ENCODE results near the gene SCIN. TPM values are rescaled to one million over a fixed set of nuclear protein-coding genes. Genes with fewer than 3 reads are reported as not detected.

Gene SCIN
- total RNA-seq, 1 experiment from 2014 or later: 28.3 TPM

DNA sequence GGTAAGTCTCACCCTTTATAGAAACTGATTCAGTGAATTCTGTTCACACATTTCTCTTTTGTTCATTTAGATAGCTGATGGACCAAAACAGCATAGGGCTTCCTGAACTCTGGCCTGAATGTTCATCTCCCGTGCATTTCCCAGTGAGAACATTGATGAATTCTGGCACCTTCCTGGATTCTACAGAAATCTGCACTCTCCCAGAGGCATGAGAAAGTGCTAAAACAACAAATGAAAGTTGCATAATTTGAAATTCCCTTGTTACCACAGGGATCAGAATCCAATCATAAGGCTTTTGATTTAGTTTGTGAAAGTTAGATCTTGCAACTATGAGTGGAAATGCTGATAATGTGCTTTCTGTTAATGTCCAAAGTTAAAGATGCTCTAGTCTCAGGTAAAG is 29.7 kb upstream of the SCIN start:
- Mint-ChIP-seq H3K36me3 (ENCODE audit: insufficient read depth, unreplicated experiment) (peaks cover 4% of the 10 kb centered on the region), H3K9me3 (ENCODE audit: low read depth, unreplicated experiment) (peaks cover 9% of the 10 kb centered on the region), H3K27me3 (ENCODE audit: unreplicated experiment) (no peaks in the 10 kb centered on the region), H3K27ac (ENCODE audit: unreplicated experiment) (no peak overlapping the region), H3K4me3 (ENCODE audit: low read depth, unreplicated experiment) (no peak overlapping the region), H3K4me1 (ENCODE audit: low read depth, unreplicated experiment) (peaks cover 13% of the 10 kb centered on the region)
- no peak for DNase-seq
- BruUV-seq (replicated peaks): no TSS peak
- TF ChIP-seq, protein P1, sequence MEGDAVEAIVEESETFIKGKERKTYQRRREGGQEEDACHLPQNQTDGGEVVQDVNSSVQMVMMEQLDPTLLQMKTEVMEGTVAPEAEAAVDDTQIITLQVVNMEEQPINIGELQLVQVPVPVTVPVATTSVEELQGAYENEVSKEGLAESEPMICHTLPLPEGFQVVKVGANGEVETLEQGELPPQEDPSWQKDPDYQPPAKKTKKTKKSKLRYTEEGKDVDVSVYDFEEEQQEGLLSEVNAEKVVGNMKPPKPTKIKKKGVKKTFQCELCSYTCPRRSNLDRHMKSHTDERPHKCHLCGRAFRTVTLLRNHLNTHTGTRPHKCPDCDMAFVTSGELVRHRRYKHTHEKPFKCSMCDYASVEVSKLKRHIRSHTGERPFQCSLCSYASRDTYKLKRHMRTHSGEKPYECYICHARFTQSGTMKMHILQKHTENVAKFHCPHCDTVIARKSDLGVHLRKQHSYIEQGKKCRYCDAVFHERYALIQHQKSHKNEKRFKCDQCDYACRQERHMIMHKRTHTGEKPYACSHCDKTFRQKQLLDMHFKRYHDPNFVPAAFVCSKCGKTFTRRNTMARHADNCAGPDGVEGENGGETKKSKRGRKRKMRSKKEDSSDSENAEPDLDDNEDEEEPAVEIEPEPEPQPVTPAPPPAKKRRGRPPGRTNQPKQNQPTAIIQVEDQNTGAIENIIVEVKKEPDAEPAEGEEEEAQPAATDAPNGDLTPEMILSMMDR (IDR thresholded peaks at IDR 0.05; ENCODE audit: unreplicated experiment): no peak
- intact Hi-C loops (cut with micrococcal nuclease; ENCODE audit: unreplicated experiment): loop anchor here (5.0 kb wide), 1 partner anchor 41 kb away; no protein-coding TSS in a partner anchor
- CTCF ChIA-PET: interaction anchor here (0.6 kb wide), 1 partner anchor 29 kb away, joined by 3 read pairs; no protein-coding TSS in a partner anchor

DNA sequence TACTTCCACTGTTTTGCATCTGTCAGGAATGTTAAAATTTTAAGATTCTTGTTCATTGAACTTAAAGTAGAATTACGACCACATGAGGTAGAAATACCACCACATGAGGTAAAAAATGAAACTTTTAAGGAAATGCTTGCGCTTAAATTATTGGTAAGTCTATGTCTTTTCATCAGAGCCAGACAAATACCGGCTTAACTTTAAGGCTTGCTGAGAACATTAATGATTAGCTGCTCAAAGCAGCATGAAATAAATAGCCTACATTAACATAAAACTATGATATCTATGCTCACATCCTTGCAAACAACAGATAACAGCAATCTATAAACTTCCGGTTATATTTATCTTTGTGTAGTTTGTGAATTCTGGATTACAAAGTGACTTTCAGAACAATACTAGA is 26.9 kb upstream of the SCIN start:
- CTCF ChIA-PET: interaction anchor here (1.0 to 1.9 kb wide), 6 partner anchors 10 to 195 kb away, joined by 3 to 11 read pairs (median 6); no protein-coding TSS in a partner anchor
- Mint-ChIP-seq H3K36me3 (ENCODE audit: insufficient read depth, unreplicated experiment) (no peaks in the 10 kb centered on the region), H3K4me3 (ENCODE audit: low read depth, unreplicated experiment) (no peak overlapping the region), H3K27me3 (ENCODE audit: unreplicated experiment) (no peaks in the 10 kb centered on the region), H3K4me1 (ENCODE audit: low read depth, unreplicated experiment) (peaks cover 13% of the 10 kb centered on the region), H3K27ac (ENCODE audit: unreplicated experiment) (no peak overlapping the region), H3K9me3 (ENCODE audit: low read depth, unreplicated experiment) (peaks cover 2% of the 10 kb centered on the region)
- TF ChIP-seq, protein P1 (IDR thresholded peaks at IDR 0.05; ENCODE audit: unreplicated experiment): no peak
- BruUV-seq (replicated peaks): no TSS peak
- DNase-seq: no peak
- intact Hi-C loops (cut with micrococcal nuclease; ENCODE audit: unreplicated experiment): loop anchor here (5.0 kb wide), 1 partner anchor 39 kb away; no protein-coding TSS in a partner anchor

- Mint-ChIP-seq H3K4me1 (ENCODE audit: low read depth, unreplicated experiment) (no peaks in the 10 kb centered on the region), H3K4me3 (ENCODE audit: low read depth, unreplicated experiment) (no peak overlapping the region), H3K27ac (ENCODE audit: unreplicated experiment) (no peak overlapping the region), H3K36me3 (ENCODE audit: insufficient read depth, unreplicated experiment) (no peaks in the 10 kb centered on the region), H3K27me3 (ENCODE audit: unreplicated experiment) (no peaks in the 10 kb centered on the region), H3K9me3 (ENCODE audit: low read depth, unreplicated experiment) (no peaks in the 10 kb centered on the region)
- BruUV-seq (replicated peaks): no TSS peak
- CTCF ChIA-PET: no interaction called here
- DNase-seq: no peak
- TF ChIP-seq, protein P1 (IDR thresholded peaks at IDR 0.05; ENCODE audit: unreplicated experiment): no peak
- intact Hi-C loops (cut with micrococcal nuclease; ENCODE audit: unreplicated experiment): no loop called here
Measured at GRCh38 chr7:12549106-12549505, 21.4 kb upstream of the SCIN start.

GRCh38 chr7:12550956-12551355 is 19.6 kb upstream of the SCIN start:
- no peak for DNase-seq
- CTCF ChIA-PET: interaction anchor here (0.5 to 1.1 kb wide), 3 partner anchors 17 to 34 kb away, joined by 3 to 5 read pairs (median 3); no protein-coding TSS in a partner anchor
- no TSS peak for BruUV-seq (replicated peaks)
- Mint-ChIP-seq H3K27ac (ENCODE audit: unreplicated experiment) (no peak overlapping the region), H3K9me3 (ENCODE audit: low read depth, unreplicated experiment) (no peaks in the 10 kb centered on the region), H3K27me3 (ENCODE audit: unreplicated experiment) (no peaks in the 10 kb centered on the region), H3K4me3 (ENCODE audit: low read depth, unreplicated experiment) (no peak overlapping the region), H3K4me1 (ENCODE audit: low read depth, unreplicated experiment) (peaks cover 11% of the 10 kb centered on the region), H3K36me3 (ENCODE audit: insufficient read depth, unreplicated experiment) (no peaks in the 10 kb centered on the region)
- TF ChIP-seq, protein P1 (IDR thresholded peaks at IDR 0.05; ENCODE audit: unreplicated experiment): no peak
- intact Hi-C loops (cut with micrococcal nuclease; ENCODE audit: unreplicated experiment): no loop called here

All from Calu3 (cell line).